Coronary artery (tissue), 2 donors: ENCODE results near the gene NR4A1.

Experiments
- DNase-seq: peaks from one replicate; pipeline ENCODE4 v3.0.0-alpha.2; 2017; ENCODE audit warnings: low spot score
- H3K27ac ChIP-seq, 2 donors: fragments of 200-600 bp; sonication (generic); one replicate each; pipeline ENCODE4 v1.5.1; 2016 to 2019
- H3K4me3 ChIP-seq: fragments of 200-600 bp; sonication (generic); 2 replicates; pipeline ENCODE4 v1.5.1; 2016; ENCODE audit warnings: mild to moderate bottlenecking, moderate library complexity
- TF ChIP-seq, protein P1 (sequence below): fragments of 200-600 bp; sonication (generic); IDR thresholded peaks from one replicate; pipeline ENCODE4 v1.5.1; 2019; ENCODE audit warnings: antibody characterized with exemption

The NR4A1 gene

DNA sequence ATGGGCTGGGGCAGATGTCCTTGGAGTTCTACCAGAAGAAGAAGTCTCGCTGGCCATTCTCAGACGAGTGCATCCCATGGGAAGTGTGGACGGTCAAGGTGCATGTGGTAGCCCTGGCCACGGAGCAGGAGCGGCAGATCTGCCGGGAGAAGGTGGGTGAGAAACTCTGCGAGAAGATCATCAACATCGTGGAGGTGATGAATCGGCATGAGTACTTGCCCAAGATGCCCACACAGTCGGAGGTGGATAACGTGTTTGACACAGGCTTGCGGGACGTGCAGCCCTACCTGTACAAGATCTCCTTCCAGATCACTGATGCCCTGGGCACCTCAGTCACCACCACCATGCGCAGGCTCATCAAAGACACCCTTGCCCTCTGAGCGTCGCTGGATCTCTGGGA is 25.6 kb downstream of the NR4A1 start:
- no peak overlapping the region for H3K27ac ChIP-seq
- TF ChIP-seq, protein P1, sequence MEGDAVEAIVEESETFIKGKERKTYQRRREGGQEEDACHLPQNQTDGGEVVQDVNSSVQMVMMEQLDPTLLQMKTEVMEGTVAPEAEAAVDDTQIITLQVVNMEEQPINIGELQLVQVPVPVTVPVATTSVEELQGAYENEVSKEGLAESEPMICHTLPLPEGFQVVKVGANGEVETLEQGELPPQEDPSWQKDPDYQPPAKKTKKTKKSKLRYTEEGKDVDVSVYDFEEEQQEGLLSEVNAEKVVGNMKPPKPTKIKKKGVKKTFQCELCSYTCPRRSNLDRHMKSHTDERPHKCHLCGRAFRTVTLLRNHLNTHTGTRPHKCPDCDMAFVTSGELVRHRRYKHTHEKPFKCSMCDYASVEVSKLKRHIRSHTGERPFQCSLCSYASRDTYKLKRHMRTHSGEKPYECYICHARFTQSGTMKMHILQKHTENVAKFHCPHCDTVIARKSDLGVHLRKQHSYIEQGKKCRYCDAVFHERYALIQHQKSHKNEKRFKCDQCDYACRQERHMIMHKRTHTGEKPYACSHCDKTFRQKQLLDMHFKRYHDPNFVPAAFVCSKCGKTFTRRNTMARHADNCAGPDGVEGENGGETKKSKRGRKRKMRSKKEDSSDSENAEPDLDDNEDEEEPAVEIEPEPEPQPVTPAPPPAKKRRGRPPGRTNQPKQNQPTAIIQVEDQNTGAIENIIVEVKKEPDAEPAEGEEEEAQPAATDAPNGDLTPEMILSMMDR, result no peak

DNA sequence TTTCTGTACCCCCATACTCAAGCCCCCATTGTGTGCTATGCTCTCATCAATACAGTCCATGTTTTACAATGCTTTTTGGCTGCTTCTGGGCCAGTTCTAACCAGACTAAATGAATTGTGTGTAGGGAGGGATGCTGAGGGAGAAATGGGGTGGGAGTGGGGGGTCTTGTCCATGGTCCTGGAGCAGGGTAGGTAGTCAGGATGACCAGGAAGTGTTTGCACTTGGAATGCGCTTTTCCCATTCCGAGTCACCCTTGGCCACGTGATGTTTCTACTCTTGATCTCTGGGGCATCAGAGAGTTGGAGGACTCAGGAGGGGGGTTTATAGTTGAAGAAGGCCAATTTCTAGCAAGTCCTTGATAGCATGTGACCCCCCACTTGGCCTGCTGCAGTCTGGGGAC is 27.0 kb downstream of the NR4A1 start:
- H3K27ac ChIP-seq, result no peak overlapping the region
- DNase-seq, result peak; percentile 65
- no peak overlapping the region for H3K4me3 ChIP-seq
- TF ChIP-seq, protein P1, result no peak

More for the DNA sequence above, 25.6 kb downstream of the NR4A1 start:
- peak; percentile 52 for DNase-seq
- no peak overlapping the region for H3K4me3 ChIP-seq

DNA sequence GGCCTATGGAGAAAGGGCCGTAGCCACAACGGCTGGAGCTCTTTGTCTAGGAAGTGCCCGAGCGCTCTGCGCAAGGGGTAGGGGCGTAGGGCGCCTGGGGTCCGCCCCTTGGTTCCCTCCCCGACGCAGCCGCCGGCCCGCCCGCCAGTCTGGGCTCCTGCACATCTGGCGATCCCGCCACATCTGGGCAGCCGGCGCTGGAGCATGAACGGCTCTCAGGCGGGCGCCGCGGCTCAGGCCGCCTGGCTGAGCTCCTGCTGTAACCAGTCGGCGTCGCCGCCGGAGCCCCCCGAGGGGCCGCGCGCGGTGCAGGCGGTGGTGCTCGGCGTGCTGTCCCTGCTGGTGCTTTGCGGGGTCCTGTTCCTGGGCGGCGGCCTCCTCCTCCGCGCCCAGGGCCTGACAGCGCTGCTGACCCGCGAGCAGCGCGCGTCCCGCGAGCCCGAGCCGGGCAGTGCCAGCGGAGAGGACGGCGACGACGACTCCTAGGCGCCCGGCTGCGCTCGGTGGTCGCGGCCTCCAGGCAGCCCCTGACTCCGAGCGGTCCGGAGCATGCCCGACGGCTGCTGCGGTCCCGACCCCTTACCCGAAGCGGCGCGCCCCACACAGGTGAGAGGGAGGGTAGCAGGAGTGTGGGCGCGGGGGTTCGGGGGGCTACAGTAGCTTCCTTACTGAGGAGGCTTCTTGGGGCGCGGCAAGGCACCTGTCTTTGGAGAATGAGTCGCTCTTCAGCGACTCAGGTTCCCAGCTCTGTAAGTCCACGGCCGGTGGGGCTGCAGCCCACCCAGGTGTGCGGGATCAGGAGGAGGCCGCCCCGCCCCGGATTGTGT is 28.5 kb downstream of the NR4A1 start, which contains the start of gene SMIM41:
TSS of gene SMIM41 (plus strand) at position 129 of the 827 bp plus-strand sequence. CDS start at position 205, 76 bp downstream.
- peak within 1 kb of the TSS; percentile 44 for H3K4me3 ChIP-seq
- DNase-seq, result peak; percentile 60
- H3K27ac ChIP-seq, result peak within 1 kb of the TSS in 1 of 2 donors; percentile 85
- TF ChIP-seq, protein P1, result no peak

DNA sequence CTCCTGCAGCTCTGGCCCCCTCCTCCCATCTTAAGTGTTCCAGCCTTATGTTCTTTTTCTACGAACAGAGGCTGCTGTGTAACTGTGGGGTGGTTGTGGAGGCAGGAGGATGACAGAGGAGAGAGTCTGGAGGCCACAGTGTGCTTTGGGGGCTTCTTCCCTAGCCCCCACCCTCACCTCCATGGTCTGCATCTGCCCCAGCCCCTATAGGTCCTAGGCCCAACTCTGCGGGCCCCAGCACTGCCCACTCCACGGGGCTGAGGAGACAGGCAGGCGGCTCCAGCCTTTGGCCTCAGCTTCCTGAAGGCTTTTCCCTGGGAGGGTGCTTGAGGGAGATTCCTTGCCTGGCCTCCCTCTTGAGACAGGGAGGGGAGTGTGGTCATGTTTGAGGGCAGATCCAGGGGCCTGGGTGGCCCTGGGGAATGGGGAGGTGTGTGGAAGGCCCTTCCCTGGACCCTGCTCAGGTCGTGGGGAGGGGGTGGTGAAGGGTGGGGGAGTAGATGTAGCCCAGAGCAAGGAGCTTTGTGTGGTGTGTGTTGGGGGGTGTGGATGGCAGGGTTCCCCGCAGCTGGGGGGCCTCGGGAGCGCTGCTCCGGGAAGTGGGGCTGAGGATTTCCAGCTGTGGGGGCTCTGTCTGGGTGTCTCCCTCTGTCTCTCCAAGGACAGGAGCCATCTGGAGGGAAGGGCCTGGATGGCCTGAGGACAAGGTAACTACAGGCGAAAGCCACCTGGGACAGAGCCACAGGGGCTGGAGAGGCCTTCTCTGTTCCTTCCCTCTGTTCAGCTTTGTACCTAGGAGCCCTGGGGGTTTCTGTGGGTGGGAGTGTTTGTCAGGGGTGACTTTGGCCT is 29.4 kb downstream of the NR4A1 start:
- H3K4me3 ChIP-seq, result peak overlapping the region; percentile 44
- TF ChIP-seq, protein P1, result no peak
- no peak for DNase-seq
- peak overlapping the region in 1 of 2 donors; percentile 85 for H3K27ac ChIP-seq

GRCh38 chr12:52081263-52081733 is 30.1 kb downstream of the NR4A1 start:
- no peak for DNase-seq
- Histone ChIP-seq H3K27ac (peak overlapping the region; percentile 37 to 85), H3K4me3 (peak overlapping the region; percentile 44)
- TF ChIP-seq, protein P1, result no peak

GRCh38 chr12:52082026-52082668 is 30.9 kb downstream of the NR4A1 start:
- peak overlapping the region; percentile 37 to 85 for H3K27ac ChIP-seq
- H3K4me3 ChIP-seq, result peak overlapping the region; percentile 44
- no peak for DNase-seq
- TF ChIP-seq, protein P1, result no peak
